Endodermal cell (in vitro differentiated cells): Measurements from ENCODE around the gene NDUFAF7. TPM values are rescaled to one million over a fixed set of nuclear protein-coding genes. Genes with fewer than 3 reads are reported as not detected.

Source experiments
- DNase-seq: peaks from one replicate; pipeline ENCODE4 v3.0.0-alpha.2; 2017
- H3K27ac ChIP-seq: 2 replicates; pipeline ENCODE4 v1.5.1; 2013; ENCODE audit warnings: mild to moderate bottlenecking, low read depth, low read length, moderate library complexity
- H3K27me3 ChIP-seq: 2 replicates; pipeline ENCODE4 v1.6.1; 2013; ENCODE audit warnings: mild to moderate bottlenecking, low read length, moderate library complexity; ENCODE audit not compliant: insufficient read depth, control insufficient read depth, poor library complexity, severe bottlenecking
- H3K36me3 ChIP-seq: 2 replicates; pipeline ENCODE4 v1.7.0; 2013; ENCODE audit warnings: mild to moderate bottlenecking, low read length, moderate library complexity; ENCODE audit not compliant: control insufficient read depth, insufficient read depth
- H3K4me1 ChIP-seq: one replicate; pipeline ENCODE4 v1.7.0; 2013; ENCODE audit warnings: low read length; ENCODE audit not compliant: control insufficient read depth, insufficient read depth
- H3K4me3 ChIP-seq: 2 replicates; pipeline ENCODE4 v1.5.1; 2013; ENCODE audit warnings: mild to moderate bottlenecking, low read length, moderate library complexity
- H3K9ac ChIP-seq: 2 replicates; pipeline ENCODE4 v1.6.1; 2013; ENCODE audit warnings: mild to moderate bottlenecking, low read length, moderate library complexity; ENCODE audit not compliant: poor library complexity, severe bottlenecking; ENCODE audit errors: extremely low read depth
- H3K9me3 ChIP-seq: 2 replicates; pipeline ENCODE4 v1.6.1; 2013; ENCODE audit warnings: mild to moderate bottlenecking, low read length, moderate library complexity; ENCODE audit not compliant: control insufficient read depth
- H3K27ac Mint-ChIP-seq: 2 replicates; pipeline ENCODE4 v1.8.0; 2020; ENCODE audit warnings: mixed read lengths
- H3K27me3 Mint-ChIP-seq: 2 replicates; pipeline ENCODE4 v1.8.0; 2021; ENCODE audit warnings: mild to moderate bottlenecking, mixed read lengths; ENCODE audit not compliant: insufficient read depth
- H3K36me3 Mint-ChIP-seq: 2 replicates; pipeline ENCODE4 v1.8.0; 2020; ENCODE audit warnings: low read depth, mixed read lengths
- H3K4me1 Mint-ChIP-seq: 2 replicates; pipeline ENCODE4 v1.8.0; 2020; ENCODE audit warnings: mixed read lengths
- H3K4me3 Mint-ChIP-seq: 2 replicates; pipeline ENCODE4 v1.8.0; 2020; ENCODE audit warnings: mild to moderate bottlenecking, moderate library complexity, mixed read lengths
- H3K9me3 Mint-ChIP-seq: 2 replicates; pipeline ENCODE4 v1.8.0; 2020; ENCODE audit warnings: mild to moderate bottlenecking, mixed read lengths
- WGBS, 2 experiments: methylation state at CpG; one replicate each; pipeline versions ENCODE4 v1.1.5 to v1.1.7; 2013; ENCODE audit warnings: missing lambda C conversion rate in 2 of 2, mixed read lengths in 1 of 2; ENCODE audit not compliant: insufficient coverage in 1 of 2, insufficient read length in 1 of 2; 5-methylcytosine and 5-hydroxymethylcytosine counted together
- long read RNA-seq, 4 experiments: library from polyadenylated mRNA in 2 of 4; library from RNA in 1 of 4; library from capped mRNA in 1 of 4; stranded (forward) in 3 of 4; unstranded in 1 of 4; transcript quantifications; one replicate each; pipeline ENCODE4 v2.0.0, GENCODE V29; 2020 to 2021; ENCODE audit warnings: inconsistent platforms in 1 of 4
- polyA plus RNA-seq, 2 experiments: library from polyadenylated mRNA; stranded (reverse); fragments of 50-300 nt; gene quantifications; one replicate each; pipeline ENCODE4 v1.2.3, GENCODE V29; 2013
- total RNA-seq, 2 donors: library from RNA; stranded (reverse); fragmentation: NEBNext Ultra II Directional in 1 of 2; extraction: Animal tissue kit (Norgen Biotek cat#: 25700) in 1 of 2; gene quantifications; 2 replicates in 1 of 2; 3 replicates in 1 of 2; pipeline ENCODE4 v1.2.1, GENCODE V29; 2021
- TF ChIP-seq, protein P1 (sequence below): fragments of 200-600 bp; sonication (generic); conservative IDR thresholded peaks from 2 replicates; pipeline ENCODE4 v1.5.0; 2021; ENCODE audit warnings: antibody characterized with exemption, mild to moderate bottlenecking

NDUFAF7 gene, protein sequence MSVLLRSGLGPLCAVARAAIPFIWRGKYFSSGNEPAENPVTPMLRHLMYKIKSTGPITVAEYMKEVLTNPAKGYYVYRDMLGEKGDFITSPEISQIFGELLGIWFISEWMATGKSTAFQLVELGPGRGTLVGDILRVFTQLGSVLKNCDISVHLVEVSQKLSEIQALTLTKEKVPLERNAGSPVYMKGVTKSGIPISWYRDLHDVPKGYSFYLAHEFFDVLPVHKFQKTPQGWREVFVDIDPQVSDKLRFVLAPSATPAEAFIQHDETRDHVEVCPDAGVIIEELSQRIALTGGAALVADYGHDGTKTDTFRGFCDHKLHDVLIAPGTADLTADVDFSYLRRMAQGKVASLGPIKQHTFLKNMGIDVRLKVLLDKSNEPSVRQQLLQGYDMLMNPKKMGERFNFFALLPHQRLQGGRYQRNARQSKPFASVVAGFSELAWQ
- 10 to 100 TPM; 41.4 to 54.4 TPM for total RNA-seq
- 26.2 TPM for polyA plus RNA-seq (2013, experiment 1 of 2)
- polyA plus RNA-seq (2013, experiment 2 of 2) = 18.2 TPM
- long read RNA-seq, experiment 1, partial matches to known transcripts = 3 of 14 reads
- long read RNA-seq, experiment 1, other reads (novel, unspliced or antisense) = 6 of 14 reads
- long read RNA-seq, experiment 2, transcript NDUFAF7-201 (10 exons, 2,176 nt) = major isoform, 20 of 53 reads
- long read RNA-seq, experiment 2, partial matches to known transcripts = 3 of 53 reads
- long read RNA-seq, experiment 2, other reads (novel, unspliced or antisense) = 30 of 53 reads
- long read RNA-seq, experiment 3, transcript NDUFAF7-201 (10 exons, 2,176 nt) = major isoform, 76 of 181 reads
- long read RNA-seq, experiment 3, partial matches to known transcripts = 5 of 181 reads
- long read RNA-seq, experiment 3, other reads (novel, unspliced or antisense) = 96 of 181 reads
- long read RNA-seq, experiment 4, transcript NDUFAF7-201 (10 exons, 2,176 nt) = major isoform, 36 of 70 reads
- long read RNA-seq, experiment 4, partial matches to known transcripts = 13 of 70 reads
- long read RNA-seq, experiment 4, other reads (novel, unspliced or antisense) = 21 of 70 reads

DNA sequence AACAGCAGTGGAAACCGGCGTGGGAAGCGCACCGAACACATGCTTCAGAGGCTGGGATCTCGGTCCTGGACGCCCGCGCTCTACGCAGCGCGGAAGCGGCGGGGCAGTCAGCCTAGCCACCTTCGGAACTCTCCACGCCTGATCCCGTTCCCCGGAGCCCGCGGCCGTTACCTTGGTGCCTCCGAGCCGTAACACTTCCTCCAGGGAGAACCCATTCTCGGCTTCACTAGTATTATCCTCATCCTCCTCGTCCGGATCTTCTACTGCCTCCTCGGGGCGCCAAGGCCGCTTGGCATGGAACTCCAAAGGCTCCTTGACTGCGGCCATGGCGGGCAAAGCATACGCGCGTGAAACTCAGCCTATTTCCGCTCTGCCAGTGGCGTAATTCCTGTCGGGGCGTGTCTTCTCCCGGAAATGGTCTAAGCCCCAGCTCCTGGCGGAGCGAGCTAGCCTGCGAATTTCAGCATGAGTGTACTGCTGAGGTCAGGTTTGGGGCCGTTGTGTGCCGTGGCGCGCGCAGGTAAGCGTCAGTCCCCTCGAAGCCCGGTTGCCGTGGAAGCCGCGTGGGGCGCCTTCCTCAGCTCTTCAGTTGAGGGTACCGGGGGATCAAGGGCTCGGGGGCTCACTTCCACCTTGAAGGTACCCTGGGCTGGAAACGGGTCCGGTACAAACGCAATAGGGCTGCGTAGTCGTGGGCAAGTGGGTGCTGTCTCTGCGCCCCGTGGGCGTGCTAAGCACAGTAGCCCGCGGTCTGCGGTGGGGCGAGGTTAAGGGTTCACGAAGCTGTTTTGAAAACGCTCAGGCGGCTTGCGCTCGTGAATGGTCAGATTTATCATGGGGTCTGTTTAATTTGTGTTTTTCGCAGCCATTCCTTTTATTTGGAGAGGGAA is at the start of gene NDUFAF7, which contains the start of gene CEBPZ:
Gene NDUFAF7 (plus strand): TSS at position 418 of the 890 bp plus-strand sequence. CDS start 48 bp downstream, at position 466.
Gene CEBPZ (minus strand): TSS at position 356 of the 890 bp plus-strand sequence. CDS start 29 bp downstream, at position 327.
- peak within 1 kb of the TSS; percentile 57 for H3K27ac ChIP-seq
- peak within 1 kb of the TSS; percentile 81 for H3K9ac ChIP-seq
- peaks cover 39% of the 10 kb centered on the region for H3K36me3 ChIP-seq
- peak within 1 kb of the TSS; percentile 98 for H3K4me3 ChIP-seq
- TF ChIP-seq, protein P1, sequence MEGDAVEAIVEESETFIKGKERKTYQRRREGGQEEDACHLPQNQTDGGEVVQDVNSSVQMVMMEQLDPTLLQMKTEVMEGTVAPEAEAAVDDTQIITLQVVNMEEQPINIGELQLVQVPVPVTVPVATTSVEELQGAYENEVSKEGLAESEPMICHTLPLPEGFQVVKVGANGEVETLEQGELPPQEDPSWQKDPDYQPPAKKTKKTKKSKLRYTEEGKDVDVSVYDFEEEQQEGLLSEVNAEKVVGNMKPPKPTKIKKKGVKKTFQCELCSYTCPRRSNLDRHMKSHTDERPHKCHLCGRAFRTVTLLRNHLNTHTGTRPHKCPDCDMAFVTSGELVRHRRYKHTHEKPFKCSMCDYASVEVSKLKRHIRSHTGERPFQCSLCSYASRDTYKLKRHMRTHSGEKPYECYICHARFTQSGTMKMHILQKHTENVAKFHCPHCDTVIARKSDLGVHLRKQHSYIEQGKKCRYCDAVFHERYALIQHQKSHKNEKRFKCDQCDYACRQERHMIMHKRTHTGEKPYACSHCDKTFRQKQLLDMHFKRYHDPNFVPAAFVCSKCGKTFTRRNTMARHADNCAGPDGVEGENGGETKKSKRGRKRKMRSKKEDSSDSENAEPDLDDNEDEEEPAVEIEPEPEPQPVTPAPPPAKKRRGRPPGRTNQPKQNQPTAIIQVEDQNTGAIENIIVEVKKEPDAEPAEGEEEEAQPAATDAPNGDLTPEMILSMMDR = no peak
- H3K27me3 Mint-ChIP-seq = no peaks in the 10 kb centered on the region
- peaks cover 3% of the 10 kb centered on the region for H3K9me3 Mint-ChIP-seq
- peaks cover 5% of the 10 kb centered on the region for H3K4me1 ChIP-seq
- peaks cover 29% of the 10 kb centered on the region for H3K36me3 Mint-ChIP-seq
- H3K9me3 ChIP-seq = no peaks in the 10 kb centered on the region
- no peak within 1 kb of the TSS for H3K27ac Mint-ChIP-seq
- H3K4me1 Mint-ChIP-seq = peaks cover 10% of the 10 kb centered on the region
- no peak within 1 kb of the TSS for H3K4me3 Mint-ChIP-seq
- WGBS, 2 experiments = 0% methylated on average over 42 to 73 of the region's 73 CpGs
- peak; percentile 95 for DNase-seq
- no peaks in the 10 kb centered on the region for H3K27me3 ChIP-seq

DNA sequence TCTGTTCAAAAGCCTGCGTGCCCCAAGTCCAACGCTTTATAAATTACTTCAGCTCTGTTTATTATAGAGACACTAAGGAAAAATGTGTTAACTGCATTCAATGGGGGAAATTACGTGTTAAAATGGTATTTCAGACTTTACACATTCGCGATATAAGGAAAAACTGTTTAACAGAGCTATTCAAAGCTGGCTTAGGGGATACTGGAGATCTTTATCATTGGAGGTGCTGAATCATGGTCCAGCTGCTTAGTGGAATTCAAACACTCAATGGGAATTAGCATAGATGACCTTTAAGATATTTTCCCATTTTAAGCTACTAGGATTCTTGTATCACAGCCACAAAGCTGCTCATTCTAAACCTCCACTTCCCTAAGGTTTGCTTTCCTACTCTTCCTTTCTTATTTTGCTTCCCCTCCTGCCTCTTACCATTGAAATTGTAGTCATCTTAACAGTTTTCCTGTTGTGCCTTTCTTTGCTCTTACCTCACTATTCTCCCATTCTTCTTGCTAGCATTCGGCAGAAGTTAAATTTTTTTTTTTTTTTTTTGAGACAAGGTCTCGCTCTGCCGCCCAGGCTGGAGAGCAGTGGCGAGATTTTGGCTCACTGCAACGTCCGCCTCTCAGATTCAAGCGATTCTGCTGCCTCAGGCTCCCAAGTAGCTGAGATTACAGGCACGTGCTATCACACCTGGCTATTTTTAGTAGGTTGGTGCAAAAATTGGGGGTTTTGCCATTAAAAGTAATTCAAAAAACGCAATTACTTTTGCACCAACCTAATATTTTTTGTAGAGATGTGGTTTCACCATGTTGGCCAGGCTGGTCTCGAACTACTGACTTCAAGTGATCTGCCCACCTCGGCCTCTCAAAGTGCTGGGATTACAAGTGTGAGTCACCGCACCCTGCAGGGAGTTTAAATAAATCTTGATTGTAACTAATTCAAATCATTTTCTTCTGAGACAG is 49.5 kb upstream of the NDUFAF7 start:
- TF ChIP-seq, protein P1 = no peak

More for the DNA sequence above, 49.5 kb upstream of the NDUFAF7 start:
- no peak overlapping the region for H3K4me3 Mint-ChIP-seq
- H3K9me3 Mint-ChIP-seq = no peaks in the 10 kb centered on the region
- no peaks in the 10 kb centered on the region for H3K36me3 ChIP-seq
- no peaks in the 10 kb centered on the region for H3K9me3 ChIP-seq
- H3K27me3 ChIP-seq = no peaks in the 10 kb centered on the region
- H3K27ac ChIP-seq = no peak overlapping the region
- no peak overlapping the region for H3K9ac ChIP-seq
- no peak overlapping the region for H3K4me3 ChIP-seq
- peak overlapping the region; percentile 24 for H3K27ac Mint-ChIP-seq
- DNase-seq = no peak
- H3K4me1 Mint-ChIP-seq = peaks cover 15% of the 10 kb centered on the region
- H3K36me3 Mint-ChIP-seq = no peaks in the 10 kb centered on the region
- H3K4me1 ChIP-seq = no peaks in the 10 kb centered on the region
- H3K27me3 Mint-ChIP-seq = no peaks in the 10 kb centered on the region
- WGBS, 2 experiments = 64 to 68% methylated on average over 13 to 17 of the region's 17 CpGs
